ENCODE data around the gene SEMA3F. TPM values are rescaled to one million over a fixed set of nuclear protein-coding genes. Genes with fewer than 3 reads are reported as not detected.

The SEMA3F gene
- total and polyA plus RNA-seq, 2 of the 4 experiments (the other 2 are of a cell fraction), result 7.3 to 23.3 TPM

GRCh38 chr3:50177346-50177745, 22.2 kb downstream of the SEMA3F start:
- Histone ChIP-seq H2BK20ac (ENCODE audit: low read depth, low read length) (no peak overlapping the region), H2AK9ac (replicated peaks; ENCODE audit: low read depth, low read length, poor library complexity) (no peak overlapping the region), H2BK120ac (ENCODE audit: low read depth, low read length) (no peak overlapping the region), H4K20me1 (ENCODE audit: insufficient read depth, low read length) (no peaks in the 10 kb centered on the region), H2AFZ (replicated peaks; ENCODE audit: low read length, poor library complexity) (no peak overlapping the region), H3K9me3 (ENCODE audit: control insufficient read depth, insufficient read depth, low read length) (no peaks in the 10 kb centered on the region), H3K4ac (ENCODE audit: low read depth, low read length) (no peak overlapping the region), H3K14ac (replicated peaks; ENCODE audit: low read depth, low read length) (no peak overlapping the region), H3K27ac (ENCODE audit: insufficient read depth, low read length) (no peak overlapping the region), H2BK15ac (ENCODE audit: low read depth, low read length) (no peak overlapping the region), H3K9me1 (ENCODE audit: insufficient read depth, low read length) (0 out of 2 replicates have a peak, but pooled peaks cover under 1% of the 10 kb centered on the region), H4K5ac (ENCODE audit: low read depth, low read length) (no peak overlapping the region), H3K36me3 (ENCODE audit: control insufficient read depth, insufficient read depth, low read length) (peaks cover 33% of the 10 kb centered on the region), H3K4me3 (ENCODE audit: insufficient read depth, low read depth, low read length) (no peak overlapping the region), H3K9ac (ENCODE audit: low read depth, low read length) (no peak overlapping the region), H3K4me2 (ENCODE audit: low read depth, low read length) (no peak overlapping the region), H2BK5ac (ENCODE audit: low read depth, low read length, poor library complexity, severe bottlenecking) (no peak overlapping the region), H3K18ac (ENCODE audit: low read depth, low read length) (no peak overlapping the region), H3K23ac (ENCODE audit: low read depth, low read length) (no peak overlapping the region), H4K8ac (ENCODE audit: low read depth in 2 of 2, low read length in 2 of 2) (no peak overlapping the region), H3K79me1 (ENCODE audit: low read depth in 1 of 2, low read length in 2 of 2) (peaks cover 0 to 13% of the 10 kb centered on the region in 2 experiments; a peak in 3 of 4 replicates), H4K91ac (ENCODE audit: insufficient read depth, low read depth, low read length) (no peak overlapping the region), H2AK5ac (ENCODE audit: low read depth, low read length) (no peak overlapping the region), H3K56ac (ENCODE audit: extremely low read depth, insufficient read depth, low read length) (no peak overlapping the region), H3K27me3 (ENCODE audit: control insufficient read depth, insufficient read depth, low read length) (no peaks in the 10 kb centered on the region), H3K4me1 (ENCODE audit: control insufficient read depth, insufficient read depth, low read length) (no peaks in the 10 kb centered on the region)
- no peak for ATAC-seq (ENCODE audit: low read depth)
- dilution Hi-C loops (cut with HindIII; ENCODE audit: low sequenced_read_pairs, unreplicated experiment), result no loop called here
- intact Hi-C loops (cut with micrococcal nuclease), result no loop called here
- DNase-seq, result no peak
- BruUV-seq (replicated peaks), result no TSS peak
- TF ChIP-seq POLR2A (IDR thresholded peaks at IDR 0.05; ENCODE audit: low read depth, low read length), result no peak
- TF ChIP-seq FOS (IDR thresholded peaks at IDR 0.05; ENCODE audit: low read depth, low read length), result no peak
- no peak for TF ChIP-seq CTCF (conservative IDR thresholded peaks at IDR 0.05; ENCODE audit: low read depth, low read length)
- no peak for TF ChIP-seq RCOR1 (IDR thresholded peaks at IDR 0.05; ENCODE audit: insufficient replicate concordance, low read length)
- no peak for TF ChIP-seq MAFK (IDR thresholded peaks at IDR 0.05; ENCODE audit: low read depth, low read length)
- TF ChIP-seq SMC3 (IDR thresholded peaks at IDR 0.05; ENCODE audit: low read depth, low read length), result no peak
- TF ChIP-seq RFX5 (IDR thresholded peaks at IDR 0.05; ENCODE audit: low read depth, low read length), result no peak
- no peak for TF ChIP-seq ELK1 (IDR thresholded peaks at IDR 0.05; ENCODE audit: borderline replicate concordance, low read depth, low read length)
- no peak for TF ChIP-seq RAD21 (IDR thresholded peaks at IDR 0.05; ENCODE audit: low read length)
- TF ChIP-seq CHD1 (IDR thresholded peaks at IDR 0.05; ENCODE audit: low read depth, low read length), result no peak
- no peak for TF ChIP-seq NFE2L2 (IDR thresholded peaks at IDR 0.05; ENCODE audit: low read depth, low read length)
- no peak for TF ChIP-seq USF2 (IDR thresholded peaks at IDR 0.05; ENCODE audit: low read depth, low read length)
- no peak for TF ChIP-seq BHLHE40 (IDR thresholded peaks at IDR 0.05; ENCODE audit: low read depth, low read length)
- no peak for TF ChIP-seq CEBPB (IDR thresholded peaks at IDR 0.05; ENCODE audit: low read depth, low read length)
- TF ChIP-seq MAZ (IDR thresholded peaks at IDR 0.05; ENCODE audit: borderline replicate concordance, low read depth, low read length), result no peak
- CTCF ChIA-PET, result no interaction called here
- in situ Hi-C loops (cut with MboI; ENCODE audit: low sequenced_read_pairs), result no loop called here
- no CpG with 5 or more reads among the region's 2 CpGs for WGBS, 2 experiments (ENCODE audit: extremely low coverage in 2 of 2, insufficient read length in 1 of 2)
- POLR2A ChIA-PET (ENCODE audit: unreplicated experiment), result no interaction called here
